HG02973 (cell line): ENCODE measurements around the gene LTBP4.
"Not testable (repeated sequence)": the region's sequence is repeated elsewhere in the genome, so short reads cannot be mapped to it uniquely, and the experiment has no call there.

Experiments used
- ATAC-seq: cut with Tn5 transposase; IDR thresholded peaks from one replicate; pipeline ENCODE4 v1.9.1; 2021; ENCODE audit warnings: moderate library complexity; ENCODE audit not compliant: unreplicated experiment

LTBP4 gene

GRCh38 chr19:40624369-40625153, 23.4 kb downstream of the LTBP4 start:
- not testable (repeated sequence) for ATAC-seq

GRCh38 chr19:40625406-40626120, 24.4 kb downstream of the LTBP4 start:
- ATAC-seq, result no peak

GRCh38 chr19:40626918-40627317, 25.7 kb downstream of the LTBP4 start:
- no peak for ATAC-seq

DNA sequence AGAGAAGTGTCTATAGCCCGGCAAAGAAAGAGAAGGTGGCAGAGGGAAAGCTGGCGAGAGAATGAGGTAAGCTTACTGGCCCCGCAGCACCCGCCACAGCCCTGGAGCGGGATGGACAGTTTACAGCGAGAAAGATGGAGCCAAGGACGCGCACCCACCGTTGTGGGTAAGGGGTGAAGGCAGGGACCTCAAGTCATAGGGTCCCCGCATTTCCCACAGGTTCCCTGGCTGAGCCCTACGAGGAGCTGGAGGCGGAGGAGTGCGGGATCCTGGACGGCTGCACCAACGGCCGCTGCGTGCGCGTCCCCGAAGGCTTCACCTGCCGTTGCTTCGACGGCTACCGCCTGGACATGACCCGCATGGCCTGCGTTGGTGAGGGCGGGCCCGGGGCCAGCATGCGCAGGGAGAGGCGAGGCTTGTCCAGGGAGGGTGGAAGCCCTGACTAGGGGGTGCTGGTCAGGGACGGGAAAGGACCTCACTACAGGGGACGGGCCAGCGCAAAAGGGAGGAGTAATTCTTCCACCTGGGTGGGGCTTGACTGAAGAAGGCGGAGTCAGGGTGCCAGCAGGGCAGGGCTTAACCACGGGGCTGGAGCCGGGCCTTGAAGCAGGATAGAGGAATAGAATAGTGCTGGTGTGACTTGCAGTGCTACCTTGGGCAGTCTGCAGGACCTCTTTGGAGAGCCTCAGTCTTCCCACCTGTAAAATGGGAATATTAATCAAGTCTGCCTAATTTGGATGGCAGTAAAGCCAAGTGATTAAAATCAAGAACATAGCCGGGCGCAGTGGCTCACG, 26.5 kb downstream of the LTBP4 start:
- no peak for ATAC-seq

- no peak for ATAC-seq
Observed at GRCh38 chr19:40629346-40629745, 28.2 kb downstream of the LTBP4 start.

DNA sequence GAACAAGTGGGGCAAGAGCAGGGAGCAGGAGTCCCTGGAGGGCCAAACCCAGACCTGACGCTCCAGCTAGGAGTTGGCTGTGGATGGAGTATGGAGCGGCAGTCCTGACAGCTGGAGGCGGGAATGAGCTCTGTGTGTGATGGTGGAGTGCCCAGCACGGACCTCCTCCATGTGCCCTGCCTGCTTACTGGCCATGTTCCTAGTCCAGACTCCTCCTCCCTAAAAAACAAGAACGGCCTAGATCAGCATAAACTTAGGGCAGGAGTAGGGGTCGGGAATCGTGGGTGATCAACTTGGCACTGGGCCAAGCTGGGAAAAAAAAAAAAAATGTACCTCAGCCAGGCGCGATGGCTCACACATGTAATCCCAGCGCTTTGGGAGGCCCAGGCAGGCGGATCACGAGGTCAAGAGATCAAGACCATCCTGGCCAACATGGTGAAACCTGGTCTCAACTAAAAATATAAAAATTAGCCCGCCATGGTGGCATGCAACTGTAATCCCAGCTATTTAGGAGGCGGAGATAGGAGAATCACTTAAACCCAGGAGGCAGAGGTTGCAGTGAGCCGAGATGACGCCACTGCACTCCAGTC, 29.5 kb downstream of the LTBP4 start:
- no peak for ATAC-seq

DNA sequence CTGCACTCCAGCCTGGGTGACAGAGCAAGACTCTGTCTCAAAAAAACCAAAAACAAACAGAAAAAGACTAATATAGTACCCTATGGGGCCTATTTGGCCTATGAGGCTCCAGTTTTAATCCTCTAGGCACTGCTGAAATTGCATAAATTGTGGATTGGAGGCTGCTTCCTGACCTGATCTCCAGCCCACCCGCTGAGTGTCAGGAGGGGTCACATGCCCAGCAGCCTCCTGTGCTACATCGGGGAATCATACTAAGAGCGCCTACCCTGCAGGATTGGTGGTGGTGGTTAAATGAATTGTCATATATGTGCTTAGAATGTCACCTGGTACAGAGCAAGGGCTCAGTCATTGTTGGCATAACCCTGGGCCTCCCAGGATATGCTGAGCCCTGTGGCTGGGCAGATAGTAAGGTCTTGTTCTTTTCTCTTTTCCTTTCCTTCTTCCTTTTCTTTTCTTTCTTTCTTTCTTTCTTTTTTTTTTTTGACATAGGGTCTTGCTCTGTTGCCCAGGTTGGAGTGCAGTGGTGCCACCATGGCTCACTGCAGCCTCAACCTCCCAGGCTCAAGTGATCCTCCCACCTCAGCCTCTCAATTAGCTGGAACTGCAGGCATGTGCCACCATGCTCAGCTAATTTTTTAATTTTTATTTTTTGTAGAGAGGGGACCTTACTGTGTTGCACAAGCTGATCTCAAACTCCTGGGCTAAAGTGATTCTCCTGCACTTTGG, 31.3 kb downstream of the LTBP4 start:
- ATAC-seq, result no peak

- no peak for ATAC-seq
Observed at GRCh38 chr19:40633207-40633606, 32.0 kb downstream of the LTBP4 start.

- ATAC-seq, result no peak
Observed at GRCh38 chr19:40638327-40638726, 37.2 kb downstream of the LTBP4 start.

- ATAC-seq, result no peak
Observed at GRCh38 chr19:40639638-40639982, 38.4 kb downstream of the LTBP4 start.

DNA sequence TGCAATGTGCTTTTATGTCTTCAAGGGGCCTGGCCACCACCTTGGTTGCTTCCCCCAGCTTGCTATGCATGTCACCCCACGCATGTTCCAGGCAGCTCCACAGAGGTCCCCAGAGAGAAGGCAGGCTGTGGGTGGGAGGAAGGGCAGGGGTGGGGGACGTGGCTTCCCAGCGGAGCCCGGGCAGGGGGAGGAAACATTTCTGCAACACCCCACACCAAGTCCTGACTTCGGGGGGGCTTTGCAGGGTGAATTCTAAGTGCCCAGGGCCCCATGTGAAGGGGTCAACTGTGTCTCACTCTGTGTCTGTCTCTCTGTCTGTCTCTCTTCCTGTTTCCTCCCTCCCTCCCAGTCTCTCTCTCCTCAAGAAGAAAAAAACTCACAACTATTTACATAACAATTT, 39.6 kb downstream of the LTBP4 start:
- no peak for ATAC-seq

DNA sequence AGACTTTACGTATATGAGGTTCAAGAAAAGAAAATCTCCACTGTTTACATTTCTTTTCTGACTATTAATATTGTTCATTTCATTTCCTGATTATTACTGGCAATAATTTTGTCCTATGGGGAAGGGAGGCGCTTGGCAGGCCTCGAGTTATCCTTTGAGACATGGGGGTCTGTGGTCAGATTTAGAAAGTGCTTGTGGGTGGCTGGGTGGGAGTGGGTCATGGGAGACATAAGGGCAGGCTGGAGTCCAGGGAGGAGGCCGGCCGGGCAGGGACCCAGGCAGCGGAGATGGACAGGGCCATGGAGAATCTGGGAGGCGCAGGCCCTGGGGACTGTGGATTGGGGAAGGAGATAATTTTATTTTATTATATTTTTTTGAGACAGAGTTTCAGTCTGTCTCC, 40.1 kb downstream of the LTBP4 start:
- ATAC-seq, result no peak

GRCh38 chr19:40642051-40642706, 41.0 kb downstream of the LTBP4 start:
- ATAC-seq, result no peak

DNA sequence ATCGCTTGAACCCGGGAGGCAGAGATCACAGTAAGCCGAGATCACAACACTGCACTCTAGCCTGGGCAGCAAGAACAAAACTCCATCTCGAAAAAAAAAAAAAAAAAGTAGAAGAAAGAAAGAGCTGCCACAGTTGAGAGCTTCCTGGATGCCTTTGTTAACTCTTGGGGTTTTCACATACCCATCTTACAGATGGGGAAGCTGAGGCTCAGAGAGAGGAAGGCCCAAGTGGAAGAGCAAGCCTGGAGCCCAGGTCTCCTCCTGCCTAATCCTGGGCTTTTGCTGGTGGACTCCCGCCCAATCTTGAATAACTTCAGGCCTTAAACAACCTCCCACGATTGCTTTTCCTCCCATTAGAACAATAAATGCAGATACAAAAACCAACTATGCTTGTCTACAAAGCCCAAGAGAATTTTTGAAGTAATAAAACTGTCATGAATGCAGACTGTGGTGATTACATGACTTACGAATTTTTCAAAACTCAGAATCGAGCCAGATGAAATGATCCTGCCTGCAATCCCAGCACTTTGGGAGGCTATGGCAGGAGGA, 41.7 kb downstream of the LTBP4 start:
- ATAC-seq, result no peak

DNA sequence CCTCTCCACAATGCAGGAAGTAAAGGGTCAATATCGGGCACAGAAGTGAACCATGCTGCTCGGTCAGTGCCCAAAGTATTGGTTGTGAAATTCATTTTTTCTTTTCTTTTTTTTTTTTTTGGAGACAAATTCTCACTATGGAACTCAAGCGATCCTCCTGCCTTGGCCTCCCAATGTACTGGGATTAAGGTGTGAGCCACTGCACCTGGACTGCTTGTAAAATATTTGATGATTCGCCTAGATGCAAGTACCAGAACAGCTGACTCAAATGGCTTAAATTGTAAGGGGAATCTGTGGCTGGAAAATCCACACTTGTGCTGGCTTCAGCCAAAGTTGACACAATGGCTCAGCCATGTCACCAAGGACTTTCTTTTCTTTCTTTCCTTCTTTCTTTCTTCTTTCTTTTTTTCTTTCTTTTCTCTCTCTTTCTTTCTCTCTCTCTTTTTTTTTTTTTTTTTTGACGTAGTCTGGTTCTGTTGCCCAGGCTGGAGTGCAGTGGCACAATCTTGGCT, 45.6 kb downstream of the LTBP4 start:
- ATAC-seq, result no peak

DNA sequence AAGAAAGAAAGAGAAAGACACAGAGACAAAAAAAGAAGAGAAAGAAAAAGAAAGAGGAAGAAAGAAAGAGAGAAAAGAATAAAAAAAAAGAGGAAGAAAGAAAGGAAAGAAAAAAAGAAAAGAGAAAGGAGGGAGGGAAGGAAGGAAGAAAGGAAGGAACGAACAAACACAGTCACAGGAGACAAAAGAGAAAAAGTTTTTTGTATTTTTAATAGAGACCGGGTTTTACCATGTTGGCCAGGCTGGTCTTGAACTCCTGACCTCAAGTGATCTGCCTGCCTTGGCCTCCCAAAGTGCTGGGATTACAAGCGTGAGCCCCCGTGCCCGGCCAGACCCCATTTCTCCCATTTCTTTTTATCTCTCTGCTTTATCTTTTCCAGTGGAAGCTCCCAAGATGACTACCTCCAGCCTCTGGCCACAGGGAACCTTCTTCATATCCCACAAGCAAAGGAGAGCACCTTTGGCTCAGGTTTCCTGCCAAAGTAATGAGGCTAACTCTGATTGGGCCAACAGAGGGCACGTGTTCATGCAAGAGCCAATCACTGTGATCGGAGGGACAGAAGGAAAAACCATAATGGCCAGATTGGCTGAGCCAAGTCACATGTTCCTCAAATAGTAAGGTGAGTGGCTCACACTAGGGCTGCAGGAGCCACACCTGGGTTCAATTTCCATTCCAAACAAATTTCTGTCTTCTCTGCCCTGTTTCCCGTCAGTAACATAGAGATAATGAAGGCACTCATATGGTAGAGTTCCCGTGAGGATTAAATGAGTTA, 48.9 kb downstream of the LTBP4 start:
- not testable (repeated sequence) for ATAC-seq

DNA sequence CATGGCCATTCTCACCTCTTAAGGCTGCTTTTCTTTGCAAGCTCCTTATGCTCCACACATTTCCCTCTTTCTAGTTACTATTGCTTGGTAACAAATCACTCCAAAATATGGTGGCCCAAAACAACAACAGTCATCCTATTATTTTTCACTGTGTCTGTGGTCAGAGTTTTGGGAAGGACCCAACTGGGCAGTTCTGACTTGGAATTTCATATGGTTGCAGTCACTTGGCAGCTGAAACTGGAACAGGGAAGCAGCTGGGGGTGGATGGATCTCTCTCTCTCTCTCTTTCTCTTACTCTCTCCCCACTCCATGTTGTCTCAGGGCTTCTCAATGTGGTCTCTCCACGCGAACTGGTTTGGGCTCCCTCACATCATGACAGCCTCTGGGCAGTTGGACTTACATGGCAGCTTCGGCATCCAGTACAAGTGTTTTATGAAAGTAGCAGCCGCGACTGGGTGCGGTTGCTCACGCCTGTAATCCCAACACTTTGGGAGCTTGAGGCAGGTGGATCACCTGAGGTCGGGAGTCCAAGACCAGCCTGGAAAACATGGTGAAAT, 49.7 kb downstream of the LTBP4 start:
- no peak for ATAC-seq

DNA sequence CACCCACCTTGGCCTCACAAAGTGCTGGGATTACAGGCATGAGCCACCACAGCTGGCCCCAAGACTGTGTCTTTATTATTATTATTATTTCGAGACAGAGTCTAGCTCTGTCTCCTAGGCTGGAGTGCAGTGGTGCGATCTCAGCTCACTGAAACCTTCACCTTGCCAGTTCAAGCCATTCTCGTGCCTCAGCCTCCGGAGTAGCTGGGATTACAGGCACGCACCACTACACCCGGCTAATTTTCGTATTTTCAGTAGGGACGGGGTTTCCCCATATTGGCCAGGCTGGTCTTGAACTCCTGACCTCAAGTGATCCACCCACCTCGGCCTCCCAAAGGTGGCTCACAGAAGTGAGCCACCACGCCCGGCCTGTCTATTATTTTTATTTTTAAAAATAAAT, 51.1 kb downstream of the LTBP4 start:
- ATAC-seq, result not testable (repeated sequence)

- not testable (repeated sequence) for ATAC-seq
Observed at GRCh38 chr19:40655684-40656083, 54.5 kb downstream of the LTBP4 start.
